Caki2 (cell line): ENCODE measurements around the gene PGP. TPM values are rescaled to one million over a fixed set of nuclear protein-coding genes. Genes with fewer than 3 reads are reported as not detected.

Experiments used
- DNase-seq: peaks from one replicate; pipeline ENCODE4 v3.0.0-alpha.2; 2015; ENCODE audit warnings: low read depth
- in situ Hi-C: cut with HindIII; loops from 2 replicates; pipeline ENCODE4 v1.10.0; 2016; ENCODE audit warnings: low sequenced_read_pairs, low pct_unique_long_range_greater_than_20kb, mixed read lengths
- total RNA-seq: library from RNA; depleted of rRNA; stranded (reverse); fragments of >200 nt; shearing (Covaris generic); gene quantifications from 2 replicates; pipeline ENCODE4 v1.2.3, GENCODE V29; 2014; ENCODE audit warnings: low replicate concordance

The PGP gene
- total RNA-seq, 1 experiment from 2014 or later: 59.6 TPM

DNA sequence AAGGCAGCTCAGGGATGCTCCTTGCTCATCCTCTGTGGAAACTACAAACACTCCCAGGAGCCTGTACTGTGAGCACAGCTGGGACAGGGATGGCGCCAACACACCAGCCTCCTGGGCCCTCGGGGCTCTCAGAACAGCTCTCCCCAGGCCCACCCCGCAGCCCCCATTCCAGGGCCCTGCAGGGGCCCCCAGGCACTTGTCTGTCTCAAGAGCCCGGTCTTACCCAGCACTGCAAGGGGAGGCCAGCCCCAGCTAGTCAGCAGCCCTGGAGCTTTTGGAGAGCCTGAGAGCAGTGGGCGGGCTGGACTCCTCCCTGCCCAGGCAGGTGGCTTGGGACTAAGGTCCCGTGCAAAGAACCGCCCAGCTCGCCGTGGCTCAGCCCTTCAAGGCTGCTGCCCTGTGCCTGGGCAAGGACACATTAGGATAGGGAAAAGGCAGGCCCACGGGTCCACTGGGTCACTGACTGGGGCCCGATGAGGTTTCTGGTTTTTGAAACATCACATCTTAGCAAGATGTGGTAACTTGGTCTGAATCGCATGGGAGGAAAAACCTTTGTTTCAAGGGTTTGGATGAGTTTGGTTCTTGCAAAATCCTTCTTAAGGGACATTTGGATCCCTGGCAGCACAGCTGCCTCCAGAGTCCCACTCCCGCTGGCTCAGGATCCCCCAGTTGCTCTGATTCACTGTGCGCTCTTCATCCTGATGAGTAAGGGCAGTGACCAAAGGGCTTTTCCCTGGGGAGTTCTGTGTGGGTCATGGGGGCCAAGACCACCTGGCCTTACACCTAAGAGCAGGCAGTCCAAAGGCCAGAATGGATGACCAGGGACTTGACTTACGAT is 24.4 kb upstream of the PGP start:
- no peak for DNase-seq
- in situ Hi-C loops: no loop called here

DNA sequence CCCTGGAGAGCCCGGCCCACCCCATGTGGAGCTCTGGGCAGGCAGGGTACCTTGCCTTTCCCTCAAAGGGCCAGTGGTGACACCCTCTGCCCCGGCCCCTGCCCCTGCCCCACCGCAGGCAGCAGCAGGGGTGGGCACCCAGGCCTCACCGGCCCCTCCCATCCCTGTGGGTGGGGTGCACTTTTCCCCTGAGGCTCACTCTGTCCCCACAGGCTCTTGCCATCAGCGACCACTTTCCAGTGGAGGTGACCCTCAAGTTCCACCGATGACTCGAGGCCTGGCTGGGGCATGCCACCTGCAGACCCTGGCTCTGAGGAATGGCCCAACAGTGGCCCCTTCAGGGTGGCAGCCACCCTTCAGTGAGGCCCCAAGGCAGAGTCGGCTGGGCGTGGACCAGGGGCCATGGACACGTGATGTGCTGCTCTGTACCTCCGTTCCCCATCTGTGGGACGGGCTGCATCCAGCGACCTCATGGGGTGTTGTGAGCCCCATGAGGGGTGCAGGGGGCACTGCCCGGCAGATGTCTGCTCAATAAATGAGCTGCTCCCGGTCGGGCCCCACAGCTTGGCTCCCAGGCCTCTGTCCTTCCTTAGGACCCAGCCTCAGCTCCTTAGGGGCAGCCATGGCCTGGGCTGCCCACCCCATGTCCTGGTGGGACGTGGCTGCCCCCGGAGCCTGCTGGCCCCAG is 23.7 kb upstream of the PGP start:
- in situ Hi-C loops: no loop called here
- no peak for DNase-seq

DNA sequence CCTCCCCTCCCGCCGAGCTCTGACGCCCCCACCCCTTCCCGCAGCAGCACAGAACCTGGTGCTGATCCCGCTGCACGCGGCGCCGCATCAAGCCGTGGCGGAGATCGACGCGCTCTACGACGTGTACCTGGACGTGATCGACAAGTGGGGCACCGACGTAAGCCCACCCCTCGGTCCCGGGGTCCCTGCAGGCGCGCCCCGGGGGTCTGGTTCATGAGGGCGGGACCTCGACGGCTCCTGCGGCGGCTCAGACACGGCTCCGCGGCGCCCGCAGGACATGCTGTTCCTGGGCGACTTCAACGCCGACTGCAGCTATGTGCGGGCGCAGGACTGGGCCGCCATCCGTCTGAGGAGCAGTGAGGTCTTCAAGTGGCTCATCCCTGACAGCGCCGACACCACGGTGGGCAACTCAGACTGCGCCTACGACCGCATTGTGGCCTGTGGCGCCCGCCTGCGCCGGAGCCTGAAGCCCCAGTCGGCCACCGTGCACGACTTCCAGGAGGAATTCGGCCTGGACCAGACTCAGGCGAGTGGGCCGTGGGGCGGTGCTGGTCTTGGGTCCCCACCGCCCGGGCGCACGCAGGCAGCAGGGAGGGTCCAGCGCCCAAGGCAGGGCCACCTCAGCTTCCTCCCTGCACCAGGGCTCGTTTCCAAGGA is 23.0 kb upstream of the PGP start:
- no peak for DNase-seq
- in situ Hi-C loops: no loop called here

DNA sequence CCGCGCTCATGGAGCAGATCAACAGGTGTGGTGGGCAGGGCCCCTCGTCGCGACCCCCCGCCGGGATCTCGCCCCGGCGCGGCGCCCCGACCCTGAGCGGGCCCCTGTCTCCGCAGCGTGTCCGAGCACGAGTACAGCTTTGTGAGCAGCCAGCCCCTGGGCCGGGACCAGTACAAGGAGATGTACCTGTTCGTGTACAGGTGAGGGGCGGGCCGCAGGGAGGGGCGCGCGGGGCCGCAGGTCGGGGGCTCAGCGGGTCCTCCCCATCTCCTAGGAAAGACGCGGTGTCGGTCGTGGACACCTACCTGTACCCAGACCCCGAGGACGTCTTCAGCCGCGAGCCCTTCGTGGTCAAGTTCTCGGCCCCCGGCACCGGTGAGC is 22.5 kb upstream of the PGP start:
- in situ Hi-C loops: no loop called here
- DNase-seq: no peak

DNA sequence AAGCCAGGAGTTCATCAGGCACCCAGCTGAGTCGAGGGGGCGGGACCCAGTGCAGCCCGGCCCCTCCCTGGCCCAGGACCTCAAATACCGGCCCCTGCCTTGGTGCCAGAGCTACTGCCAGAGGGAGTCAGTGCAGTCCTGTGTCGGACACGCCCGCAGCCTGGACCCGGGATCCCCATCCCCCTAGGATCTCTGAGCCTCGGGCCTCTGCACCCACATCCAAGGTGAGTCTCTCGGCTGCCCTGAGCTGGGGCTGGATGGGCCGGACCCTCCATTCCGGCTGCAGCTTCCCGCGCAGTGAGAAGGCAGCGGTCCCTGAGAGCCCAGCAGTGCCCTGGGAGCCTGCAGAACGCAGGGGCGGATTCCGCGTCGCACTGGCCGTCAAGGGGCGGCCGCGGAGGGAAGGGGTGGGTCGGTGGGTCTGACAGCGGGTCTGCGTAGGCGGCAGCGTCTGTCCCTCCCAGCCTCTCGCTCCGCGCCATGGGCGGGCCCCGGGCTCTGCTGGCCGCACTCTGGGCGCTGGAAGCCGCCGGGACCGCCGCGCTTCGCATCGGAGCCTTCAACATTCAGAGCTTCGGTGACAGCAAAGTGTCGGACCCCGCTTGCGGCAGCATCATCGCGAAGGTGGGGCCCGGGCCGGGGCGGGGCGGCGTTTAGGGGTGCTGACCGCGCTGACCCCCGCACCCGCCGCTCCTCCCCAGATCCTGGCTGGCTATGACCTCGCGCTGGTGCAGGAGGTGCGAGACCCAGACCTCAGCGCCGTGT is 21.9 kb upstream of the PGP start, which contains the start of gene DNASE1L2:
Gene DNASE1L2, plus strand, starts transcription at position 108 of the 765 bp plus-strand sequence. Its CDS starts 373 bp downstream, at position 481.
- in situ Hi-C loops: no loop called here
- DNase-seq: no peak

DNA sequence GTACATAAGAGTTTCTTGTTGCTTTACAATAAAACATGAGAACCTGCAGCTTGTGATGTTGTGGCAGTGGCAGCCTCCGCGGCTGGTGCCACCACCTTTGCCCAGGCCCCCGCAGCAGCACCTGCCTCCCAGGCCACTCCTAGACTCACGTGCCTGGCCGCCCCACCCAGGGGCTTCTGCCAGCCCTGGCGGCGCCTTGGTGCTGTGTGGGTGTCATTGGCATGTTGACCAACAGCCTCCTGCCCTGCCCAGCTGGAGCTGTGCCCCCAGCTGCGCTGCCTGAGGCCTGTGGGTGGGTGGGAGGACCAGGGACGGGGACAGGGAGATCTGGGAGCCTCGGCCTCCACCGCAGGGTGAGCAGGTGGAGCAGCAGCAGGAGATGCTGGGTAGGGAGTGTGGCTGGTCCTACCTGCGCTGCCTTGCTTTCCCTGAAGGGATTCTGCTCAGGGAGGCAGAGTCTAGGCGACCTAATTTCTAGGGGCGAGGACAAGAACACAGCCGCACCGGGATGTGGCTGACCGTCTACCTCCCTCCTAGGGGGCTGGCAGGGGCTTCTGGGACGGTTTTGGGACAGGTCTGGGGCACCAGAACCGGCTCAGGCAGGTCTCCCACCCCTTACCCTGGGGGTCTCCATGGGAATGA is 21.2 kb upstream of the PGP start:
- in situ Hi-C loops: no loop called here
- no peak for DNase-seq

DNA sequence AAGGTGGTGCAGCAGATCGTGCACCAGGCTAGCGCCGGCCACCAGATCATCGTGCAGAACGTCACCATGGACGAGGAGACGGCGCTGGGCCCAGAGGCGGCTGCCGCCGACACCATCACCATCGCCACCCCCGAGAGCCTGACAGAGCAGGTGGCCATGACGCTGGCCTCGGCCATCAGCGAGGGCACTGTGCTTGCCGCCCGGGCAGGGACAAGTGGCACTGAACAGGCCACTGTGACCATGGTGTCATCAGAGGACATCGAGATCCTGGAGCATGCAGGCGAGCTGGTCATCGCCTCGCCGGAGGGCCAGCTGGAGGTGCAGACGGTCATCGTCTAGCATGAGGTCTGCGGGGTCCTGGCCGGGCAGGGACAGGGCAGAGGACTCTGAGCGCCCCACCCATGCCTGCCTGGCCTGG is 20.6 kb upstream of the PGP start:
- in situ Hi-C loops: no loop called here
- DNase-seq: no peak

DNA sequence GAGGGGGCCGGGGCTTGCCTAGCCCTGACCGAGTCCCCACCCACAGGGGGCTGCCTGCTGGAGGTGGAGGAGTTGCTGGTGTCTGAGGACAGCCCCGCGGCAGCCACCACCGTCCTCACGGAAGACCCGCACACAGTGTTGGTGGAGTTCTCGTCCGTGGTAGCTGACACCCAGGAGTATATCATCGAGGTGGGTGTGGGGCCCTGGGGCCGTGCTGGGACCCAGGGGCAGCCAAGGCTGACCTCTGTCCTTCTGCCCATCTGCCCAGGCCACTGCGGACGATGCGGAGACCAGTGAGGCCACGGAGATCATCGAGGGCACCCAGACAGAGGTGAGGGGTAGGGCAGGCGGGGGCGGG is 20.2 kb upstream of the PGP start:
- in situ Hi-C loops: no loop called here
- no peak for DNase-seq

DNA sequence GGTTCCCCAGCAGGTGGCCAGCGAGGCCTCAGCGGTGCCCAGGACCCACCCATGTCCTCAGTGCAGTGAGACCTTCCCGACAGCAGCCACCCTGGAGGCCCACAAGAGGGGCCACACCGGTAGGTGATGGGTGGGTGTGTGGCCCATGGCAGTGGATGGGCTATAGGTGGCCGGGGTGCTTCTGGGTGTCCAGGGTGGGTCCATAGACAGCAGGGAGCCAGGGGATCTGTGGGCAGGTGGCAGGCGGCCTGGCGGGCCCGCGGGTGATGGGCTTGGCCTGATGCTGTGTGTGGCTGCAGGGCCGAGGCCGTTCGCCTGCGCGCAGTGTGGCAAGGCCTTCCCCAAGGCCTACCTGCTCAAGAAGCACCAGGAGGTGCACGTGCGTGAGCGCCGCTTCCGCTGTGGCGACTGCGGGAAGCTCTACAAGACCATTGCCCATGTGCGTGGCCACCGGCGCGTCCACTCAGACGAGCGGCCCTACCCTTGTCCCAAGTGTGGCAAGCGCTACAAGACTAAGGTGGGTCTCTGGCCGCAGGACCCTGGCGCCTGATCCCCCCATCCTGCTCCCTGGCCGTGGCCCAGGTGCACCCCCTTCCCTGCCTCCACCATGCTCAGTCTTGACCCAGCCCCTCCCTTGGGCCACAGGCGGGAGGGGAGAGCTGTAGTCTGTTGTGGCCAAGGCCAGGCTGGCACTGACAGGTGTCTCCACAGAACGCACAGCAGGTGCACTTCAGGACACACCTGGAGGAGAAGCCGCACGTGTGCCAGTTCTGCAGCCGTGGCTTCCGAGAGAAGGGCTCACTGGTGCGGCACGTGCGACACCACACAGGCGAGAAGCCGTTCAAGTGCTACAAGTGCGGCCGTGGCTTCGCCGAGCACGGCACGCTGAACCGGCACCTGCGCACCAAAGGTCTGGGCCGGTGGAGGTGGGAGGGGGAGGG is 19.5 kb upstream of the PGP start:
- in situ Hi-C loops: no loop called here
- no peak for DNase-seq

DNA sequence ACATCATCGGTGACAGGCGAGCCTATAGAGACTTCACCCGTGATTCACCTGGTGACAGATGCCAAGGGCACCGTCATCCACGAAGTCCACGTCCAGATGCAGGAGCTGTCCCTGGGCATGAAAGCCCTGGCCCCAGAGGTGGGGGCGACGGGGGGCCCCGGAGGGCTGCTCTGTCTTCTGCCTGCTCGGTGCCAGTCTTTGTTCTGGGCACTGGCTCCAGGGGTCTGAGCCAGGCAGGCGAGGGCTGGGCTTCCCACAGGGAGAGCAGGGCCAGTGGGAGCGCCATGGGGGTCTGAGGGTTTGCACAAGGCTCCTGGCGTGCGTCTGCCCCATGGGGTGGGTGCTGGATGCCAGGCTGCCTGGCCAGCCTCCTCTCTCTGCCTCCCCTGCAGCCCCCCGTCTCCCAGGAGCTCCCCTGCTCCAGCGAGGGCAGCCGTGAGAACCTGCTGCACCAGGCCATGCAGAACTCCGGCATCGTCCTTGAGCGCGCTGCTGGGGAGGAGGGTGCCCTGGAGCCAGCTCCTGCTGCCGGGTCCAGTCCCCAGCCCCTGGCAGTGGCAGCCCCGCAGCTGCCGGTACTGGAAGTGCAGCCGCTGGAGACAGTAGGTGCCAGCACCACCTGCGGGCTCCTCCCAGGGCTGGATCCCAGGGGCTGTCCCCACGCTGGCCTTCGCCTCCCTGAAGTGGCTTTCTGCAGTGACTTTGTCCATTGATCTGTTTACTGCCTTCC is 18.6 kb upstream of the PGP start:
- in situ Hi-C loops: no loop called here
- no peak for DNase-seq

DNA sequence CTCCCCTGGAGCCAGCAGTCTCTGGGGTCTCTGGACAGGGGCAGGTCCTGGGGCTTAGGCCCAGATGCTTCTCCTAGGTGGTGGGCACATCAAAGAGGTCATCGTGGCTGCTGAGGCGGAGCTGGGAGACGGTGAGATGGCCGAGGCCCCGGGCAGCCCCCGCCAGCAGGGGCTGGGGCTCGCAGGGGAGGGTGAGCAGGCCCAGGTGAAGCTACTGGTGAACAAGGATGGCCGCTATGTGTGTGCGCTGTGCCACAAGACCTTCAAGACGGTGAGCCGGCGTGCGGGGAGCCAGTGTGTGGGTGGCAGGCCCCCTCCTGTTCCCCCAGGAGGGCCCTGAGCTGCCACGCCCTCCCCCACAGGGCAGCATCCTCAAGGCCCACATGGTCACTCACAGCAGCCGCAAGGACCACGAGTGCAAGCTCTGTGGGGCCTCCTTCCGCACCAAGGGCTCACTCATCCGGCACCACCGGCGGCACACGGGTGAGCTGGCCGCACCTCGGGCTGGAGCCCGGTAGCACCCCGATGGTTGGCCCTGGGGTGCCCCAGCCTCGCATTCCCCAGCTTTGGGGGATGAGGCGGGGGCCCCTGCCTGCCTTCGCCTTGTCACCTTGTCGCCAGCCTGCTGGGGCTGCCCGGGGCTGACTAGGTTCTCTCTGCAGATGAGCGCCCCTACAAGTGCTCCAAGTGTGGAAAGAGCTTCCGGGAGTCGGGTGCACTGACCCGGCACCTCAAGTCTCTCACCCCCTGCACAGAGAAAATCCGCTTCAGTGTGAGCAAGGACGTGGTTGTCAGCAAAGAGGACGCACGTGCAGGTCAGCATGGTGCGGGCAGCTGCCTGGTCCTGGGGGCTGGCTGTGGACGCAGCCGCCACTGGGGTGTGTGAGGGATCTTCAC is 17.7 kb upstream of the PGP start:
- in situ Hi-C loops: no loop called here
- no peak for DNase-seq

DNA sequence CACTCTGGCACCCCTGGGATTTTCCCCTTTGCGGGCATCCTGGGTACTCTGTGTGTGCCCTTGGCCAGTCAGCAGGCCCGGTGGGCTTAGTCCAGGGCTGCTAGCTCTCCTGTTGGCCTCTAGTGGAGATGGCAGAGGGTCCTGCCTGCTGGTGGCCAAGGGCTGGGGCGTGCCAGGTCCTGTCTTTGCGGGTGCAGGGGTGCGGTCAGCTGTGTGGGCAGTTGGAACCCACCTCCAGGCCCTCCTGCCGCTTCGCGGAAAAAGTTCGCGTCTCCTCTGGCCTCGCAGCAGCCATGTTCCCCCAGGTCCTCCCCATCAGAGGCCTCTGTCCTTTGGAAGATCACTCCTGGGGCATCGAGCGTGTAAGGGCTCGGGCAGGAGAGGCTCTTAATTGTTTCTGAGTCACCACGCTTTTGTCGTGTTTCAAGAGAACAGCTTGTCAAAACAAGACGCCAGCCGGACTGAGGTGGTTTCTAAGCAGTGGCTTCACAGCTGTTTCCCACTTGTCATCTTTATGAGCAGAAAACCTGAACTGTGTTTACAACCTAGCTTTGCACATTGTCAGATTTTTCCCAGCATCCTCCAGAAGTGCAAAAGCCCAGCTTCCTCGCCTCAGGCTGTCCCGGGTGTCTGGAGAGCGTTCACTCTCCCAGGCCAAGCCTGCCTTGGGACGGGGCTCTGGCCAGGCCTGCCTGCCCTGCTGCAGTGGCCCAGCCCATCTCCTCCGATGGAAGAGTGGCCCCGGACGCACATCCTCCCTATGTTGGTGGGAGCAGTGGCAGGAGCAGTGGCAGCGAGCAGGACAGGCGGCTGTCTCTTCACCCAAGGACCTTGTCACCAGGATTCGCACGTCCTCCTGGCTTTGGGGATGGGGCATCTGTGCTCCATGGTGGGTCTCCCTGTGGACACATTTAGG is 16.6 kb upstream of the PGP start:
- no peak for DNase-seq

DNA sequence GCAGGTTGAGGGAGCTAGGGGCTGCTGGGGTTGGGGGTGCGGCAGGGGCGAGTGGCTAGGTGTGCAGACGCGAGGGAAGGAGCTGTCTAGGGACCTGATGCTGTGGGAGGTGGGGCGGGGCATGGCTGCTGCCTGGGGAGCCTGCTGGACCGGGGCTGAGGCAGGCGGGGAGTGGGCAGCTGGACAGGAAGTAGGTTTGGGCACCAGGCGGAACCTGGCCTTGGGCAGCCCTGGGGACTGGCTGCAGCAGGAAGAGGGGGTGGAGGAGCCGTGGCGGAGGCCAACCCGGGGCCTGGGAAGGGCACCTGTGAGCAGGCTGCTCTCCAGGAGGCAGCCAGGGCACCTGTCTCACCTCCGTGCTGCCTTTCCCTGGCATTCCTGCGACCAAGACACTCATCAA is 15.7 kb upstream of the PGP start:
- no peak for DNase-seq
- in situ Hi-C loops: no loop called here

More for the DNA sequence above, 16.6 kb upstream of the PGP start:
- in situ Hi-C loops: no loop called here

DNA sequence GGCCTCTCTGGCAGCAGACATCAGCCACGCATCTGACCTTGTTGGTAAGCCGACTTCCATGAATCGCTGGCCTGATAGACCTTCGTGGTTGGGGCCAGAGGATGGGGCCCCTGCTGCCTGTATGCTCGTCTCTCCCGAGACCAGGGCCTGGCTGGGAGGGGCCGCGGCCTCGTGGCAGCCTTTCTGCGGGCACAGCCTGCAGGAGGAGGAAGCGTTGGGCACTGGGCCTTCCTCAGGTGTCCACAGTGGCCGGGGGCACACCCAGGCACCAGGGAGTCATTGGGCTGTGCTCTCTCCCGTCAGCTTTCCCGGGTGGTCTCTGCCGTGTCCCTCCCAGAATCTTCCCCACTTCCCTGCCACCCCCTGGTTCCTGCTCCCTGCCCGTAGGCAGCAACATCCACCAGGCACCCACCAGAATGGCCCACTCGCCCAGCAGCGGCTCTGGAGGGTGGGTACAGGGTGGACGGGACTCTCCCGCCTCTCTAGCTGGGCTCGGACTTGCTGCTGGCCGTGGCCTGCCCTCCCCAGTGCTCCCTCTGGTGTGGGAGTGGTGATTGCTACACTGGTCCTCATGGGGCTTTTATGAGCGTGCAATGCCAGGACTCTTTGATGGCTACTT is 15.1 kb upstream of the PGP start:
- DNase-seq: no peak
- in situ Hi-C loops: no loop called here
